HepG2 (cell line): Measurements from ENCODE around the gene CISD3. TPM values are rescaled to one million over a fixed set of nuclear protein-coding genes. Genes with fewer than 3 reads are reported as not detected.

Source experiments
- BCL3 ChIP-seq: sonication (generic); formaldehyde crosslinking; IDR thresholded peaks from 2 replicates; pipeline ENCODE4 v1.5.1; 2020; ENCODE audit warnings: mild to moderate bottlenecking, missing genetic modification reagents, moderate library complexity
- BHLHE40 ChIP-seq: IDR thresholded peaks from 2 replicates; pipeline ENCODE4 v1.6.1; 2011; ENCODE audit warnings: low read length, improper control_type of control experiment
- CENPT ChIP-seq: sonication (generic); formaldehyde crosslinking; IDR thresholded peaks from 2 replicates; pipeline ENCODE4 v1.8.0; 2022; ENCODE audit warnings: low read depth, mild to moderate bottlenecking, moderate library complexity, missing genetic modification reagents
- E2F5 ChIP-seq: sonication (generic); formaldehyde crosslinking; conservative IDR thresholded peaks from 2 replicates; pipeline ENCODE4 v1.4.0; 2020; ENCODE audit warnings: missing genetic modification reagents
- FOXJ3 ChIP-seq: sonication (generic); formaldehyde crosslinking; IDR thresholded peaks from 2 replicates; pipeline ENCODE4 v1.4.0; 2020; ENCODE audit warnings: missing genetic modification reagents, mild to moderate bottlenecking, borderline replicate concordance
- FOXO1 ChIP-seq: sonication (generic); formaldehyde crosslinking; IDR thresholded peaks from 2 replicates; pipeline ENCODE4 v1.4.0; 2020; ENCODE audit warnings: missing genetic modification reagents
- GABPA ChIP-seq, 2 experiments: IDR thresholded peaks; 2 replicates each; pipeline ENCODE4 v1.6.1; 2011 to 2016; ENCODE audit warnings: low read depth in 2 of 2, low read length in 1 of 2, missing biosample characterization in 1 of 2, missing genetic modification characterization in 1 of 2
- GLMP ChIP-seq: sonication (generic); formaldehyde crosslinking; IDR thresholded peaks from 2 replicates; pipeline ENCODE4 v1.9.0; 2021; ENCODE audit warnings: missing genetic modification reagents, mild to moderate bottlenecking, borderline replicate concordance
- KAT8 ChIP-seq: IDR thresholded peaks from 2 replicates; pipeline ENCODE4 v1.6.1; 2016; ENCODE audit warnings: missing genetic modification reagents, missing compliant biosample characterization
- KDM4B ChIP-seq: sonication (generic); formaldehyde crosslinking; IDR thresholded peaks from 2 replicates; pipeline ENCODE4 v1.4.0; 2020; ENCODE audit warnings: missing genetic modification reagents
- KMT2A ChIP-seq: sonication (generic); formaldehyde crosslinking; IDR thresholded peaks from 2 replicates; pipeline ENCODE4 v1.4.0; 2020; ENCODE audit warnings: missing genetic modification reagents
- PHF21A ChIP-seq: sonication (generic); formaldehyde crosslinking; IDR thresholded peaks from 2 replicates; pipeline ENCODE4 v1.5.0; 2020; ENCODE audit warnings: mild to moderate bottlenecking, missing genetic modification reagents
- YEATS4 ChIP-seq: sonication (generic); formaldehyde crosslinking; IDR thresholded peaks from 2 replicates; pipeline ENCODE4 v1.4.0; 2020; ENCODE audit warnings: missing genetic modification reagents, borderline replicate concordance
- ZBED4 ChIP-seq: sonication (generic); formaldehyde crosslinking; IDR thresholded peaks from 2 replicates; pipeline ENCODE4 v1.4.0; 2020; ENCODE audit warnings: missing genetic modification reagents, borderline replicate concordance
- ZNF280D ChIP-seq: sonication (generic); formaldehyde crosslinking; IDR thresholded peaks from 2 replicates; pipeline ENCODE4 v1.5.1; 2020; ENCODE audit warnings: mild to moderate bottlenecking, missing genetic modification reagents
- ZNF460 ChIP-seq: sonication (generic); formaldehyde crosslinking; IDR thresholded peaks from 2 replicates; pipeline ENCODE4 v1.5.1; 2020; ENCODE audit warnings: missing genetic modification reagents, mild to moderate bottlenecking, borderline replicate concordance
- ZNF766 ChIP-seq: sonication (generic); formaldehyde crosslinking; IDR thresholded peaks from 2 replicates; pipeline ENCODE4 v1.5.0; 2020; ENCODE audit warnings: missing genetic modification reagents, borderline replicate concordance
- polyA plus RNA-seq, 8 experiments: library from polyadenylated mRNA; depleted of rRNA in 3 of 8; stranded (reverse) in 7 of 8; unstranded in 1 of 8; fragments of >200 nt; fragmentation: Illumina TruSeq in 4 of 8; extraction: Trizol in 4 of 8; gene quantifications; 2 replicates each; pipeline versions ENCODE4 v1.2.1 to v1.2.3, GENCODE V29; 2011 to 2016; ENCODE audit warnings: low read depth in 4 of 8, missing spikeins in 1 of 8, mixed read lengths in 1 of 8; ENCODE audit not compliant: insufficient read depth in 1 of 8
- total RNA-seq, 5 experiments: library from RNA; depleted of rRNA; stranded (reverse); fragments of >200 nt; fragmentation: Illumina TruSeq; extraction: Trizol; gene quantifications; 2 replicates each; pipeline ENCODE4 v1.2.3, GENCODE V29; 2016; ENCODE audit warnings: low read depth in 1 of 5

The CISD3 gene
- total and polyA plus RNA-seq, 2 of the 13 experiments (the other 11 are each of a cell fraction or from before 2014, with no cell fraction given), result 30.0 to 34.1 TPM

GRCh38 chr17:38746004-38746848 lies 16.1 kb downstream of the CISD3 start (continued):
- peak; percentile 95 for TF ChIP-seq PHF21A (CRISPR knock-in tag)
- 0 out of 2 replicates have a peak, but pooled peaks have one; percentile 58 for TF ChIP-seq ZNF766 (CRISPR knock-in tag)
- no peak for TF ChIP-seq KMT2A (CRISPR knock-in tag)
- TF ChIP-seq YEATS4, result peak; percentile 50; the same call in 1 of the 2 replicates
- TF ChIP-seq FOXJ3 (CRISPR knock-in tag), result peak; percentile 70; the same call in 1 of the 2 replicates
- no peak for TF ChIP-seq ZNF460 (CRISPR knock-in tag)
- TF ChIP-seq CENPT (CRISPR knock-in tag), result 0 out of 2 replicates have a peak, but pooled peaks have one; percentile 63
- no peak; the same call in none of the 2 replicates for TF ChIP-seq KDM4B
- TF ChIP-seq E2F5 (CRISPR knock-in tag), result no peak
- TF ChIP-seq GABPA (IDR thresholded peaks at IDR 0.05; ENCODE audit: low read depth, low read length), result no peak
- TF ChIP-seq GABPA (CRISPR knock-in tag; IDR thresholded peaks at IDR 0.05; ENCODE audit: low read depth), result peak; percentile 81
- peak; percentile 63; the same call in 1 of the 2 replicates for TF ChIP-seq ZNF280D (CRISPR knock-in tag)
- TF ChIP-seq GLMP (CRISPR knock-in tag), result no peak
- TF ChIP-seq BCL3 (CRISPR knock-in tag), result no peak
- peak; percentile 58 for TF ChIP-seq BHLHE40
- TF ChIP-seq FOXO1, result peak; percentile 45; the same call in 1 of the 2 replicates
- TF ChIP-seq KAT8 (CRISPR knock-in tag), result peak; percentile 81
- TF ChIP-seq ZBED4 (CRISPR knock-in tag), result 0 out of 2 replicates have a peak, but pooled peaks have one; percentile 21
